ENCODE data around the gene HSPA14. TPM values are rescaled to one million over a fixed set of nuclear protein-coding genes. Genes with fewer than 3 reads are reported as not detected.
"Not testable (repeated sequence)": the region's sequence is repeated elsewhere in the genome, so short reads cannot be mapped to it uniquely, and the experiment has no call there.

The HSPA14 gene
- total RNA-seq, 4 donors from 2014 or later = 3.6 to 9.2 (median 5.9) TPM

GRCh38 chr10:14810969-14811953 is 26.8 kb upstream of the HSPA14 start:
- DNase-seq (ENCODE audit: low spot score in 2 of 2) = no peak
- TF ChIP-seq CTCF (IDR thresholded peaks at IDR 0.05) (no peak), POLR2A (IDR thresholded peaks at IDR 0.05) (no peak)
- no peak overlapping the region for H3K4me3 ChIP-seq (ENCODE audit: low read depth, poor library complexity, severe bottlenecking)
- 70 to 78% methylated on average over 9 of the region's 9 CpGs for WGBS, 2 donors
- intact Hi-C loops (cut with DNase I; ENCODE audit: low total_unique reads) = no loop called here

GRCh38 chr10:14812271-14812670 is 25.8 kb upstream of the HSPA14 start:
- DNase-seq (ENCODE audit: low spot score in 2 of 2) = no peak
- TF ChIP-seq CTCF (IDR thresholded peaks at IDR 0.05) = no peak
- no peak for TF ChIP-seq POLR2A (IDR thresholded peaks at IDR 0.05)
- no peak overlapping the region for H3K4me3 ChIP-seq (ENCODE audit: low read depth, poor library complexity, severe bottlenecking)
- intact Hi-C loops (cut with DNase I; ENCODE audit: low total_unique reads) = no loop called here
- WGBS, 2 donors = 93 to 97% methylated on average over 3 of the region's 3 CpGs

GRCh38 chr10:14815681-14816080 is 22.4 kb upstream of the HSPA14 start:
- intact Hi-C loops (cut with DNase I; ENCODE audit: low total_unique reads) = no loop called here
- H3K4me3 ChIP-seq (ENCODE audit: low read depth, poor library complexity, severe bottlenecking) = no peak overlapping the region
- DNase-seq (ENCODE audit: low spot score in 2 of 2) = no peak
- WGBS, 2 donors = 92% methylated on average over 6 of the region's 6 CpGs
- TF ChIP-seq POLR2A (IDR thresholded peaks at IDR 0.05) (no peak), CTCF (IDR thresholded peaks at IDR 0.05) (no peak)

GRCh38 chr10:14816717-14817116 is 21.4 kb upstream of the HSPA14 start:
- 92 to 100% methylated on average over 7 of the region's 7 CpGs for WGBS, 2 donors
- H3K4me3 ChIP-seq (ENCODE audit: low read depth, poor library complexity, severe bottlenecking); intact Hi-C loops (cut with DNase I; ENCODE audit: low total_unique reads); DNase-seq (ENCODE audit: low spot score in 2 of 2): not testable (repeated sequence)

- intact Hi-C loops (cut with DNase I; ENCODE audit: low total_unique reads) = loop anchor here (5.0 to 10.0 kb wide), 2 partner anchors 325 to 568 kb away; no protein-coding TSS in a partner anchor
- no peak overlapping the region for H3K4me3 ChIP-seq (ENCODE audit: low read depth, poor library complexity, severe bottlenecking)
- TF ChIP-seq CTCF (IDR thresholded peaks at IDR 0.05) (no peak), POLR2A (IDR thresholded peaks at IDR 0.05) (no peak)
- no peak for DNase-seq (ENCODE audit: low spot score in 2 of 2)
- WGBS, 2 donors = 79 to 83% methylated on average over 10 of the region's 10 CpGs
These were observed 17.9 kb upstream of the HSPA14 start for GRCh38 chr10:14820010-14820774.

GRCh38 chr10:14820775-14821154 is 17.3 kb upstream of the HSPA14 start:
- intact Hi-C loops (cut with DNase I; ENCODE audit: low total_unique reads) = loop anchor here (5.0 to 10.0 kb wide), 2 partner anchors 326 to 568 kb away; no protein-coding TSS in a partner anchor
- no peak for DNase-seq (ENCODE audit: low spot score in 2 of 2)
- 91 to 95% methylated on average over 5 of the region's 5 CpGs for WGBS, 2 donors
- TF ChIP-seq POLR2A (IDR thresholded peaks at IDR 0.05) = no peak
- no peak overlapping the region for H3K4me3 ChIP-seq (ENCODE audit: low read depth, poor library complexity, severe bottlenecking)
